Measurements from ENCODE around the gene PACS1. TPM values are rescaled to one million over a fixed set of nuclear protein-coding genes. Genes with fewer than 3 reads are reported as not detected.

Gene PACS1
- total RNA-seq, 1 donor from 2014 or later, result 138 TPM

- Histone ChIP-seq H3K4me3 (no peak overlapping the region), H3K27me3 (no peaks in the 10 kb centered on the region), H3K4me1 (peaks cover 0 to 4% of the 10 kb centered on the region in 2 donors), H3K9me3 (no peaks in the 10 kb centered on the region), H3K36me3 (no peaks in the 10 kb centered on the region), H3K27ac (no peak overlapping the region)
- no peak for TF ChIP-seq CTCF (IDR thresholded peaks at IDR 0.05)
- intact Hi-C loops (cut with DNase I), result no loop called here
- no peak for DNase-seq (ENCODE audit: low spot score in 2 of 2)
Measured at GRCh38 chr11:66154109-66154508, 84.0 kb downstream of the PACS1 start.

DNA sequence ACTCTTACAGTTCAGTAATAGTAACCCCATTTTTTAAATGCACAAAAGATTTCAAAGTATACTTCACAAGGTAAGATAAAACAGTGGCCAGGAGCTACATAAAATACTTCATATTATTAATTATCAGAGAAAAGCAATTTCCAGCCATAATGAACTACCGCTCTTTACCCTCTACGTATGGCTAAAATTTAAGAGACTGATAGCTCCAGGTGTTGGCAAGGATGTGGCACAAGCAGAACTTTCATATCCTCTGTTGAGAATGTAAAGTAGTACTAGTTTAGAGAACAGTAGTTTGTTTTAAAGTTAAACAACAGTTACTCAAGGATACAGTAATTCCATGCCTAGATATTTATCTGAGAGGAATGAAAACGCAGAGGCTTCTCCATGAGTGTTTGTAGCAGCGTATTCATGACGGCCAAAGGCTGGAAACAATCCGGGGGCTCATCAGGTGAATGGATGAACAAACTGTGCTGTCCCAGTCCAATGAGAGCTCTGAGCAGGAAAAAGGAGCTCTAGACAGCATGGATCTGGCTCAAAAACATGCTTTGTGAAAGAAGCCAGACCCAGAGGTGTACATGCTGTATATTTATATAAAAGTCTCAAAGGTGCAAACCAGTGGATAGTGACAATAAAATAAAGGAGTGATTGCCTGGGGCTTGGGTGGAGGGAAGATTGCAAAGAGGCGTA lies 85.5 kb downstream of the PACS1 start:
- intact Hi-C loops (cut with DNase I), result no loop called here
- Histone ChIP-seq H3K27ac (no peak overlapping the region), H3K27me3 (no peaks in the 10 kb centered on the region), H3K9me3 (no peaks in the 10 kb centered on the region), H3K4me3 (no peak overlapping the region), H3K4me1 (peaks cover 0 to 1% of the 10 kb centered on the region in 2 donors), H3K36me3 (no peaks in the 10 kb centered on the region)
- no peak for TF ChIP-seq CTCF (IDR thresholded peaks at IDR 0.05)
- DNase-seq (ENCODE audit: low spot score in 2 of 2), result no peak

DNA sequence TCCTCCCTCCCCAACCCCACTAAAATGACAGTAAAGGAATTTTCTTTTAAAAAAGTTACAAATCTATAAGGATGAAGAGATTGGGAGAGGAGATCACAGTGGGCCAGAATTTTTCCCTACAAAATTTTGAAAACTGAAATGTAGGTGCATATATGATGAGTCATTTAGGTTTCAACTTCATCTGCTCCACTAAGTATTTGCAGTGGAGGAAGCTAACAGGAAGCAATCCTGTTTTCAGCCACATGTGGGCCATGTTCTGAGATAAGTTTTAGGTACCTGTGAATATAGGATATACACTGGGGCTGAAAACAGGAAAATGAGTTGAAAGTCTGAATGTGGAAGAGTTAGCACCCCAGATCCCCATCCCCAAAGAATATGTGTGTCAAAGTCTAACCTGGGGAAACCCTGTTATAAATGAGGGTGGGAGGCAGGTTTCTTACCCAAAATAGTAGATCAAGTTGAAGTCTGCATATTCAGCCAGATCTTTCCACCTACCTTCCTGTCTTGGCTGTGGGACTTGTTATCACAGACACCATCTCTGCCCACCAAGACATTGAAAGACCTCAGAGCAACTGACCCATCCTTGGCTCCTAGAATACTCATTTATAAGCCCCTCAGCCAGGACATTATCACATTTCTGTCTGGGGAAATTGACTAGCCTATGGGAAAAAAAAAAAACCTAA lies 87.3 kb downstream of the PACS1 start:
- Histone ChIP-seq H3K27me3 (no peaks in the 10 kb centered on the region), H3K9me3 (no peaks in the 10 kb centered on the region), H3K36me3 (no peaks in the 10 kb centered on the region), H3K27ac (no peak overlapping the region), H3K4me3 (no peak overlapping the region), H3K4me1 (no peaks in the 10 kb centered on the region)
- no peak for TF ChIP-seq CTCF (IDR thresholded peaks at IDR 0.05)
- intact Hi-C loops (cut with DNase I), result no loop called here
- no peak for DNase-seq (ENCODE audit: low spot score in 2 of 2)

DNA sequence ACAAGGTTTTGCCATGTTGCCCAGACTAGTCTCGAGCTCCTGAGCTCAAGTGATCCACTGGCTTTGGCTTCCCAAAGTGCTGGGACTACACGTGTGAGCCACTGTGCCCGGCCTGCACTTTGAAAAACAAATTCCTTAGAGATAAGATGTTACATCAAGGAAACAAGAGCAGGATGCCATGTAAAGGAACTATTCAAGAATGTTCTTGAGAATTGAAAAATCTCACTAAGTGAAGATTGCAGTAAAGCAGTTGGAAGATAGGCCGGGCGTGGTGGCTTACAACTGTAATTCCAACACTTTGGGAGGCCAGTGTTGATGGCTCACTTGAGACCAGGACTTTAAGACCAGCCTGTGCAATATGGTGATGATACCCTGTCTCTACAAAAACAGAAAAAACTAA lies 88.1 kb downstream of the PACS1 start:
- Histone ChIP-seq H3K36me3 (no peaks in the 10 kb centered on the region), H3K27ac (no peak overlapping the region), H3K4me3 (no peak overlapping the region), H3K9me3 (no peaks in the 10 kb centered on the region), H3K27me3 (no peaks in the 10 kb centered on the region), H3K4me1 (no peaks in the 10 kb centered on the region)
- intact Hi-C loops (cut with DNase I), result no loop called here
- TF ChIP-seq CTCF (IDR thresholded peaks at IDR 0.05), result no peak
- DNase-seq (ENCODE audit: low spot score in 2 of 2), result no peak

DNA sequence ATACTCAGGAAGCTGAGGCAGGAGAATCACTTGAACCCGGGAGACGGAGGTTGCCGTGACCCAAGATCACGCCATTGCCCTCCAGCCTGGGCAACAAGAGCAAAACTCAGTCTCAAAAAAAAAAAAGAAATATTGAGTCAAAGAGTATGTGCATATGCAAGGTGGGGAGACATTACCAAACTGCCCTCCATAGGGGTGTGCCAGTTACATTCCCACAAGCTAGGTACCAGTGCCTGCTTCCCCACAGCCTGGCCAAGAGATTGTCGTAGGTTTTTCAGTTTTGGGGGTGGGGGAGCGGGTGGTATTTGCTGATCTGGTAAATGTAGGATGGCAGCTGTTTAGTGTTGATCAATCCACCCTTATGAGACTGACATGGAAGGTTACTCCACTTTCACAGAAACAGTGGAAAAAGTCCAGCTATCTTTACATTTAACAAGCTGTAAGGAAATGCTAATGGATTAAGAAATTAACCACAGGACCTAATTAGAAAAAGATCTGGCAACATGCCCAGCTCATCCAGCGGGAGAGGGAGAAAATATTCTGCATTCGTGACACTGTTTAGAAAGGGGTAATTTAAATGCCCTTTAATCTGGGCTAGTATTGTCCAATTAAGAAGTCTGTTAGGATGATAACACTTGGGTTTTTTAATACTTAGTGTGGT lies 89.4 kb downstream of the PACS1 start:
- intact Hi-C loops (cut with DNase I), result no loop called here
- Histone ChIP-seq H3K36me3 (no peaks in the 10 kb centered on the region), H3K27me3 (no peaks in the 10 kb centered on the region), H3K4me1 (no peaks in the 10 kb centered on the region), H3K9me3 (no peaks in the 10 kb centered on the region), H3K27ac (no peak overlapping the region), H3K4me3 (no peak overlapping the region)
- no peak for DNase-seq (ENCODE audit: low spot score in 2 of 2)
- no peak for TF ChIP-seq CTCF (IDR thresholded peaks at IDR 0.05)
